Transverse colon (tissue), 4 donors: ENCODE measurements around the gene ARL6IP1. TPM values are rescaled to one million over a fixed set of nuclear protein-coding genes. Genes with fewer than 3 reads are reported as not detected.

Experiments
- DNase-seq: peaks from one replicate; pipeline ENCODE4 v3.0.0-alpha.2; 2019
- H3K27ac ChIP-seq, 4 donors: fragments of 200-600 bp; sonication (generic); 2 replicates each; pipeline ENCODE4 v1.5.1; 2016 to 2018; ENCODE audit warnings: inconsistent platforms in 4 of 4
- H3K27me3 ChIP-seq: fragments of 200-600 bp; sonication (generic); 2 replicates; pipeline ENCODE4 v1.5.1; 2017; ENCODE audit warnings: inconsistent platforms
- H3K36me3 ChIP-seq, 4 donors: fragments of 200-600 bp; sonication (generic); 2 replicates each; pipeline ENCODE4 v1.5.1; 2017 to 2019; ENCODE audit warnings: inconsistent platforms in 4 of 4
- H3K4me1 ChIP-seq, 4 donors: fragments of 200-600 bp; sonication (generic); 2 replicates each; pipeline ENCODE4 v1.5.1; 2017 to 2020; ENCODE audit warnings: inconsistent platforms in 4 of 4
- H3K4me3 ChIP-seq, 4 donors: fragments of 200-600 bp; sonication (generic); 1 replicate in 1 of 4; 2 replicates in 3 of 4; pipeline versions ENCODE4 v1.5.1 to v1.6.1; 2017 to 2019; ENCODE audit warnings: inconsistent platforms in 4 of 4
- H3K9me3 ChIP-seq, 2 donors: fragments of 200-600 bp; sonication (generic); 2 replicates each; pipeline ENCODE4 v1.5.1; 2017 to 2019; ENCODE audit warnings: inconsistent platforms in 2 of 2
- CTCF ChIP-seq, 5 experiments: fragments of 200-600 bp in 3 of 5; fragments of 450-650 bp in 2 of 5; sonication (generic) in 3 of 5; IDR thresholded peaks; 1 replicate in 2 of 5; 2 replicates in 3 of 5; pipeline ENCODE4 v1.5.1; 2016 to 2017; ENCODE audit warnings: antibody characterized with exemption in 5 of 5, inconsistent platforms in 3 of 5, mild to moderate bottlenecking in 2 of 5, moderate library complexity in 1 of 5
- EP300 ChIP-seq: sonication (generic); formaldehyde crosslinking; IDR thresholded peaks from one replicate; pipeline ENCODE4 v1.6.1; 2017; ENCODE audit warnings: antibody characterized with exemption, low read depth
- POLR2A ChIP-seq: fragments of 450-650 bp; IDR thresholded peaks from one replicate; pipeline ENCODE4 v1.6.1; 2016; ENCODE audit warnings: antibody characterized with exemption, mild to moderate bottlenecking, moderate library complexity
- POLR2AphosphoS5 ChIP-seq, 3 donors: sonication (generic); formaldehyde crosslinking; IDR thresholded peaks; one replicate each; pipeline ENCODE4 v1.6.1; 2016; ENCODE audit warnings: antibody characterized with exemption in 3 of 3
- WGBS, 2 donors: methylation state at CpG; one replicate each; pipeline ENCODE4 v1.1.5; 2018; ENCODE audit warnings: low coverage in 1 of 2; 5-methylcytosine and 5-hydroxymethylcytosine counted together
- in situ Hi-C, 4 donors: fragments of 200-750 bp; cut with MboI; loops; one replicate each; pipeline versions ENCODE4 v1.15.0 to v1.15.1; 2017; ENCODE audit warnings: low sequenced_read_pairs in 3 of 4, low pct_ligation_motif_present in 1 of 4, low pct_unique_long_range_greater_than_20kb in 1 of 4
- intact Hi-C: fragments of 100-400 bp; cut with DNase I; formaldehyde crosslinking; loops from one replicate; pipeline ENCODE4 v1.15.1; 2023; ENCODE audit warnings: low total_unique reads
- total RNA-seq, 4 donors: library from RNA; depleted of rRNA; stranded (reverse); fragments of >200 nt; gene quantifications; one replicate each; pipeline ENCODE4 v1.1.0, GENCODE V29; 2016

Gene ARL6IP1
- total RNA-seq, 4 donors from 2014 or later: 73.0 to 232 (median 175) TPM

- intact Hi-C loops (no loop called here), in situ Hi-C loops (loop anchor here in 2 of 4 donors (25.0 kb wide), 2 partner anchors 112 to 162 kb away; no protein-coding TSS in a partner anchor)
- TF ChIP-seq EP300: no peak
- no peak for TF ChIP-seq CTCF (IDR thresholded peaks at IDR 0.05)
- TF ChIP-seq POLR2AphosphoS5 (IDR thresholded peaks at IDR 0.05): no peak
- TF ChIP-seq POLR2A: no peak
- H3K9me3 ChIP-seq: no peaks in the 10 kb centered on the region
- peak overlapping the region; percentile 94 to 97 (median 96) for H3K27ac ChIP-seq
- WGBS, 2 donors: 2 to 4% methylated on average over 7 to 8 of the region's 8 CpGs
- H3K27me3 ChIP-seq: no peaks in the 10 kb centered on the region
- peaks cover 0 to 10% (median 1%) of the 10 kb centered on the region in 4 donors for H3K36me3 ChIP-seq
- peaks cover 8 to 33% (median 24%) of the 10 kb centered on the region in 4 donors for H3K4me1 ChIP-seq
- no peak for DNase-seq
- H3K4me3 ChIP-seq: peak overlapping the region; percentile 80 to 94 (median 88)
Measured at GRCh38 chr16:18800293-18800692, 1.1 kb downstream of the ARL6IP1 start.

DNA sequence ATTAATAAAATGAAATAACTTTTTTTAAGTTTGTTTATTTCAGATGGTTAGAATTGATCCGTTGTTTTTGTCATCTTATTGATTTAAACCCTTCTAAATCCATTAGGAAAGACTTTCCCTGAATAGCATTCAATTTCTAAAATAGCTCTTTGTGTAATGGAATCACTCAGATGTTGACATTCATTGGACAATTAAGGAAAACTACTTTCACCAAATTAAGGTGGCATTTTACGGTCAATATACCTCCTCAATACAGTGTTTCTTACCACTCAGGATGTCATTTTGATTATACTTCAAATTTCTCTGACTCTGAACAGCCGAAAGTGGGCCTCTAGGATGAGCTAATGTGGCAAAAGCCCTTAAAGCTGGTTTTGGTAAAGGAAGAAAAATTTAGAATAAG is 1.8 kb downstream of the ARL6IP1 start:
- H3K27me3 ChIP-seq: no peaks in the 10 kb centered on the region
- intact Hi-C loops: no loop called here

GRCh38 chr16:18797746-18798145 is 3.6 kb downstream of the ARL6IP1 start:
- no peaks in the 10 kb centered on the region for H3K27me3 ChIP-seq
- no peak for DNase-seq
- 76 to 82% methylated on average over 4 of the region's 4 CpGs for WGBS, 2 donors
- peaks cover 0 to 33% (median 11%) of the 10 kb centered on the region in 4 donors for H3K36me3 ChIP-seq
- TF ChIP-seq CTCF (IDR thresholded peaks at IDR 0.05): no peak
- no peak for TF ChIP-seq EP300
- H3K4me1 ChIP-seq: peaks cover 8 to 33% (median 24%) of the 10 kb centered on the region in 4 donors
- H3K27ac ChIP-seq: no peak overlapping the region
- no peak overlapping the region for H3K4me3 ChIP-seq
- no peaks in the 10 kb centered on the region for H3K9me3 ChIP-seq
- in situ Hi-C loops (no loop called here), intact Hi-C loops (no loop called here)

More for the DNA sequence above, 1.8 kb downstream of the ARL6IP1 start:
- Histone ChIP-seq H3K4me1 (peaks cover 8 to 33% (median 24%) of the 10 kb centered on the region in 4 donors), H3K9me3 (no peaks in the 10 kb centered on the region), H3K4me3 (peak overlapping the region in 1 of 4 donors; percentile 94), H3K27ac (peak overlapping the region in 3 of 4 donors; percentile 94 to 97 (median 96)), H3K36me3 (peaks cover 0 to 16% (median 5%) of the 10 kb centered on the region in 4 donors)
- no peak for DNase-seq
- in situ Hi-C loops: no loop called here
- WGBS, 2 donors: 59 to 77% methylated on average over 3 of the region's 3 CpGs
- TF ChIP-seq EP300 (no peak), POLR2AphosphoS5 (IDR thresholded peaks at IDR 0.05) (no peak)

GRCh38 chr16:18796377-18796776 is 5.0 kb downstream of the ARL6IP1 start:
- peaks cover 0 to 44% (median 11%) of the 10 kb centered on the region in 4 donors for H3K36me3 ChIP-seq
- 85 to 88% methylated on average over 1 of the region's 1 CpG for WGBS, 2 donors
- no peak overlapping the region for H3K27ac ChIP-seq
- TF ChIP-seq CTCF (IDR thresholded peaks at IDR 0.05) (no peak), POLR2A (no peak), EP300 (no peak), POLR2AphosphoS5 (IDR thresholded peaks at IDR 0.05) (no peak)
- peaks cover 8 to 24% (median 16%) of the 10 kb centered on the region in 4 donors for H3K4me1 ChIP-seq
- H3K4me3 ChIP-seq: no peak overlapping the region
- intact Hi-C loops: no loop called here
- in situ Hi-C loops: no loop called here
- no peaks in the 10 kb centered on the region for H3K27me3 ChIP-seq
- no peak for DNase-seq
- no peaks in the 10 kb centered on the region for H3K9me3 ChIP-seq
